Endothelial cell of umbilical vein (primary cell): Measurements from ENCODE around the gene MALRD1. TPM values are rescaled to one million over a fixed set of nuclear protein-coding genes. Genes with fewer than 3 reads are reported as not detected.

Experiments used
- BruUV-seq: library from RNA; stranded (reverse); fragments of 400-500 nt; replicated peaks from 2 replicates; lab custom pipeline; 2021; lab: Mats Ljungman, UMichigan
- CTCF ChIA-PET: fragments of 300-600, 350-600 bp; sonication (Branson Sonifier 250); formaldehyde crosslinking; loops from one replicate; lab custom pipeline; 2021; ENCODE audit warnings: antibody characterized with exemption, inconsistent platforms; lab: Charles Lee
- POLR2A ChIA-PET: fragments of 300-600, 350-600 bp; sonication (Branson Sonifier 250); formaldehyde crosslinking; loops from one replicate; lab custom pipeline; 2021; ENCODE audit warnings: antibody characterized with exemption, inconsistent platforms; lab: Charles Lee
- DNase-seq: peaks from one replicate; pipeline ENCODE4 v3.0.0-alpha.2; 2011; ENCODE audit warnings: low read depth, low spot score
- FAIRE-seq: peaks from 2 replicates; lab custom pipeline; 2011; peaks lifted over from hg19 to GRCh38; lab: Jason Lieb, UNC
- H2AFZ ChIP-seq: 2 replicates; pipeline ENCODE4 v1.6.0; 2012; ENCODE audit warnings: low read depth, low read length, control low read depth, inconsistent platforms
- H3K27ac ChIP-seq: 2 replicates; pipeline ENCODE4 v1.5.1; 2011; ENCODE audit warnings: low read depth, mild to moderate bottlenecking, control low read depth, low read length, moderate library complexity; ENCODE audit not compliant: insufficient read depth
- H3K27me3 ChIP-seq, 2 experiments: 2 replicates each; pipeline versions ENCODE4 v1.6.0 to v1.6.1; 2011; ENCODE audit warnings: low read length in 2 of 2, mixed read lengths in 1 of 2; ENCODE audit not compliant: control insufficient read depth in 2 of 2, insufficient read depth in 2 of 2
- H3K36me3 ChIP-seq, 2 experiments: 2 replicates in 1 of 2; 3 replicates in 1 of 2; pipeline ENCODE4 v1.5.1; 2011; ENCODE audit warnings: low read length in 2 of 2, mild to moderate bottlenecking in 1 of 2, moderate library complexity in 1 of 2; ENCODE audit not compliant: control insufficient read depth in 2 of 2, insufficient read depth in 2 of 2; ENCODE audit errors: extremely low read depth in 1 of 2
- H3K4me1 ChIP-seq: 3 replicates; pipeline ENCODE4 v1.5.1; 2011; ENCODE audit warnings: mild to moderate bottlenecking, low read length; ENCODE audit not compliant: control insufficient read depth, insufficient read depth; ENCODE audit errors: extremely low read depth
- H3K4me2 ChIP-seq: 2 replicates; pipeline ENCODE4 v1.6.1; 2011; ENCODE audit warnings: low read length, control low read depth, mixed read lengths; ENCODE audit not compliant: insufficient read depth
- H3K4me3 ChIP-seq, 3 experiments: fragments of 200-600 bp in 1 of 3; sonication (generic), shearing (Covaris generic) in 1 of 3; replicated peaks in 1 of 3; 2 replicates each; pipeline ENCODE4 v1.5.1; 2011 to 2016; ENCODE audit warnings: control low read depth in 3 of 3, low read length in 3 of 3, mild to moderate bottlenecking in 2 of 3, inconsistent platforms in 1 of 3, low read depth in 1 of 3, moderate library complexity in 1 of 3; ENCODE audit not compliant: insufficient read depth in 1 of 3
- H3K79me2 ChIP-seq: 2 replicates; pipeline ENCODE4 v1.6.0; 2012; ENCODE audit warnings: low read length, inconsistent platforms; ENCODE audit not compliant: control insufficient read depth, insufficient read depth
- H3K9ac ChIP-seq: replicated peaks from 2 replicates; pipeline ENCODE3; 2011; ENCODE audit warnings: low read length, control low read depth; ENCODE audit not compliant: insufficient read depth; ENCODE audit errors: extremely low read depth
- H3K9me1 ChIP-seq: replicated peaks from 3 replicates; pipeline ENCODE4 v1.6.0; 2011; ENCODE audit warnings: mild to moderate bottlenecking, low read length; ENCODE audit not compliant: control insufficient read depth, insufficient read depth; ENCODE audit errors: extremely low read depth
- H3K9me3 ChIP-seq: replicated peaks from 2 replicates; pipeline ENCODE4 v1.5.1; 2012; ENCODE audit warnings: low read length, inconsistent platforms; ENCODE audit not compliant: control insufficient read depth, insufficient read depth
- H4K20me1 ChIP-seq: replicated peaks from 2 replicates; pipeline ENCODE3; 2011; ENCODE audit warnings: mild to moderate bottlenecking, low read length; ENCODE audit not compliant: control insufficient read depth, insufficient read depth; ENCODE audit errors: extremely low read depth
- EZH2 ChIP-seq: IDR thresholded peaks from 2 replicates; pipeline ENCODE4 v1.6.1; 2012; ENCODE audit warnings: borderline replicate concordance, low read depth, mild to moderate bottlenecking, moderate library complexity, low read length, inconsistent platforms; ENCODE audit not compliant: severe bottlenecking
- FOS ChIP-seq: IDR thresholded peaks from 2 replicates; pipeline ENCODE4 v1.6.1; 2011; ENCODE audit warnings: mild to moderate bottlenecking, low read length, moderate library complexity, borderline replicate concordance; ENCODE audit not compliant: insufficient read depth
- GATA2 ChIP-seq: IDR thresholded peaks from 2 replicates; pipeline ENCODE4 v1.7.0; 2011; ENCODE audit warnings: low read depth, mild to moderate bottlenecking, moderate library complexity, mixed read lengths, low read length; ENCODE audit not compliant: insufficient read length, insufficient read depth
- JUN ChIP-seq: IDR thresholded peaks from 2 replicates; pipeline ENCODE4 v1.6.1; 2011; ENCODE audit warnings: borderline replicate concordance, low read depth; ENCODE audit not compliant: insufficient read length, insufficient read depth
- MYC ChIP-seq: IDR thresholded peaks from one replicate; pipeline ENCODE4 v1.6.1; 2011; ENCODE audit warnings: mild to moderate bottlenecking, low read depth, low read length
- POLR2A ChIP-seq: IDR thresholded peaks from 2 replicates; pipeline ENCODE4 v1.6.1; 2012; ENCODE audit warnings: low read depth, mild to moderate bottlenecking, control low read depth, low read length
- POLR2AphosphoS5 ChIP-seq: IDR thresholded peaks from 2 replicates; pipeline ENCODE4 v1.6.1; 2012; ENCODE audit warnings: low read depth, mild to moderate bottlenecking, control low read depth, low read length, moderate library complexity; ENCODE audit not compliant: insufficient read depth
- dilution Hi-C: fragments of 300-500 bp; cut with MboI; formaldehyde crosslinking; loops from one replicate; pipeline ENCODE4 v1.15.0; 2019; ENCODE audit warnings: low sequenced_read_pairs; ENCODE audit not compliant: extremely low pct_ligation_motif_present
- intact Hi-C: fragments of 100-400 bp; cut with micrococcal nuclease; formaldehyde crosslinking; loops from one replicate; pipeline ENCODE4 v1.10.0; 2022
- polyA plus RNA-seq, 4 experiments: library from polyadenylated mRNA; depleted of rRNA in 3 of 4; stranded (reverse) in 3 of 4; unstranded in 1 of 4; fragments of >200 nt; gene quantifications; 2 replicates each; pipeline versions ENCODE4 v1.2.1 to v1.2.3, GENCODE V29; 2011 to 2012; ENCODE audit warnings: missing spikeins in 1 of 4
- total RNA-seq: library from RNA; stranded (reverse); gene quantifications from 2 replicates; pipeline ENCODE4 v1.2.3, GENCODE V29; 2021
- TF ChIP-seq, protein P1 (sequence below): IDR thresholded peaks from 2 replicates; pipeline ENCODE4 v1.6.1; 2011; ENCODE audit not compliant: insufficient read depth, insufficient read length
- TF ChIP-seq, protein P2 (sequence below), 2 donors: IDR thresholded peaks; 1 replicate in 1 of 2; 2 replicates in 1 of 2; pipeline ENCODE4 v1.5.1; 2011; ENCODE audit warnings: low read length in 2 of 2, mild to moderate bottlenecking in 2 of 2, moderate library complexity in 2 of 2, control low read depth in 1 of 2, inconsistent platforms in 1 of 2, low read depth in 1 of 2; ENCODE audit not compliant: insufficient read depth in 1 of 2; ENCODE audit errors: extremely low read depth in 1 of 2

The MALRD1 gene
- total and polyA plus RNA-seq, 2 donors (not counting 3 experiments of a cell fraction or from before 2014, with no cell fraction given), result not detected

DNA sequence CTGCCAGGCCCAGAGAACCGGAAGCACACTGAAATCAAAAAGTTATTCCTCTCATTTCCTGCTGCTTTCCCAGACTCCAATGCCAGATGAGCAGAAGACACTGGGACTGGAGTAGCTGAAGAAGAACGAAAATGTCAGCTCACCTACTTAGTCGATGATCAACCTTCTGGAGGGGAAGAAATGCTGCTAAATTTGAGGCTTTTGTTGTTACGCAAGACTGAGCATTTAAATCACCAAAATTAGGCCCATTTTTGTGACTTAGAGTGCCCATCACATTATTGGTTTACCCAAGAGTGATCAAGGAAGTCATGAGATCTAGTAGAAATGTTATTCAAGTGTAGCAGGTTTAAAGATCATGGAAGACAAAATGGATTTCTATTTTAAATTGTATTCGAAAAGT, 585.6 kb downstream of the MALRD1 start:
- Histone ChIP-seq H4K20me1 (no peaks in the 10 kb centered on the region), H3K4me3 (no peak overlapping the region), H3K9me3 (peaks cover 2% of the 10 kb centered on the region), H3K4me1 (no peaks in the 10 kb centered on the region), H3K4me2 (no peak overlapping the region), H3K27ac (no peak overlapping the region), H2AFZ (no peak overlapping the region), H3K79me2 (no peaks in the 10 kb centered on the region), H3K9ac (no peak overlapping the region), H3K27me3 (no peaks in the 10 kb centered on the region), H3K36me3 (no peaks in the 10 kb centered on the region), H3K9me1 (no peaks in the 10 kb centered on the region)
- no peak for TF ChIP-seq GATA2
- no peak for TF ChIP-seq JUN
- no peak for TF ChIP-seq MYC
- TF ChIP-seq, protein P1, sequence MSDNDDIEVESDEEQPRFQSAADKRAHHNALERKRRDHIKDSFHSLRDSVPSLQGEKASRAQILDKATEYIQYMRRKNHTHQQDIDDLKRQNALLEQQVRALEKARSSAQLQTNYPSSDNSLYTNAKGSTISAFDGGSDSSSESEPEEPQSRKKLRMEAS, result no peak
- no peak for TF ChIP-seq EZH2
- TF ChIP-seq, protein P2, sequence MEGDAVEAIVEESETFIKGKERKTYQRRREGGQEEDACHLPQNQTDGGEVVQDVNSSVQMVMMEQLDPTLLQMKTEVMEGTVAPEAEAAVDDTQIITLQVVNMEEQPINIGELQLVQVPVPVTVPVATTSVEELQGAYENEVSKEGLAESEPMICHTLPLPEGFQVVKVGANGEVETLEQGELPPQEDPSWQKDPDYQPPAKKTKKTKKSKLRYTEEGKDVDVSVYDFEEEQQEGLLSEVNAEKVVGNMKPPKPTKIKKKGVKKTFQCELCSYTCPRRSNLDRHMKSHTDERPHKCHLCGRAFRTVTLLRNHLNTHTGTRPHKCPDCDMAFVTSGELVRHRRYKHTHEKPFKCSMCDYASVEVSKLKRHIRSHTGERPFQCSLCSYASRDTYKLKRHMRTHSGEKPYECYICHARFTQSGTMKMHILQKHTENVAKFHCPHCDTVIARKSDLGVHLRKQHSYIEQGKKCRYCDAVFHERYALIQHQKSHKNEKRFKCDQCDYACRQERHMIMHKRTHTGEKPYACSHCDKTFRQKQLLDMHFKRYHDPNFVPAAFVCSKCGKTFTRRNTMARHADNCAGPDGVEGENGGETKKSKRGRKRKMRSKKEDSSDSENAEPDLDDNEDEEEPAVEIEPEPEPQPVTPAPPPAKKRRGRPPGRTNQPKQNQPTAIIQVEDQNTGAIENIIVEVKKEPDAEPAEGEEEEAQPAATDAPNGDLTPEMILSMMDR (IDR thresholded peaks at IDR 0.05; ENCODE audit: extremely low read depth in 1 of 2, insufficient read depth in 1 of 2, low read depth in 1 of 2, low read length in 2 of 2), result no peak
- no peak for TF ChIP-seq POLR2A
- TF ChIP-seq FOS, result no peak
- no peak for TF ChIP-seq POLR2AphosphoS5
- dilution Hi-C loops, result no loop called here
- CTCF ChIA-PET, result no interaction called here
- FAIRE-seq (no peak), DNase-seq (no peak)
- BruUV-seq, result no TSS peak
- POLR2A ChIA-PET, result no interaction called here
- intact Hi-C loops, result no loop called here
